Measurements from ENCODE around the gene SLC26A9.

Gene SLC26A9

DNA sequence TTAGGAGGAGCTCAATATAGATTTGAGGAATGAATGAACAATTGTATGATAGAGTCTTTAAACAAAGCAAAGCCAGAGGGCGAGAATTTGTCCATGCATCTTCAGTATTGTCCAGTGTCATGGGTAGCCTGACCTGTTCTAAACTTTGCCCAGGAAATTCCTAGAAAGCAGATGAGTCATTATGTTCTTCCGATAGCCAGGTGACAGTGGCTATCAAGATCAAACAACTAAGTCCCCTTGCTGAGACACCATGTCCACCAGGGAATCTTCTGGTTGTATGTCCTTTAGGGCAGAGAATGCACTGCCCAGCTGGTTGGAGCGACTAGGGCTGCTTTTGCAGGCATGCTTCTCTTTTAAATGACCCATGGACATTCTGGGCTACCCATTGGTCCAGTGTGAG, 1.8 kb upstream of the SLC26A9 start:
- no peak for DNase-seq

GRCh38 chr1:205944525-205944924, 1.3 kb upstream of the SLC26A9 start:
- DNase-seq = no peak

DNA sequence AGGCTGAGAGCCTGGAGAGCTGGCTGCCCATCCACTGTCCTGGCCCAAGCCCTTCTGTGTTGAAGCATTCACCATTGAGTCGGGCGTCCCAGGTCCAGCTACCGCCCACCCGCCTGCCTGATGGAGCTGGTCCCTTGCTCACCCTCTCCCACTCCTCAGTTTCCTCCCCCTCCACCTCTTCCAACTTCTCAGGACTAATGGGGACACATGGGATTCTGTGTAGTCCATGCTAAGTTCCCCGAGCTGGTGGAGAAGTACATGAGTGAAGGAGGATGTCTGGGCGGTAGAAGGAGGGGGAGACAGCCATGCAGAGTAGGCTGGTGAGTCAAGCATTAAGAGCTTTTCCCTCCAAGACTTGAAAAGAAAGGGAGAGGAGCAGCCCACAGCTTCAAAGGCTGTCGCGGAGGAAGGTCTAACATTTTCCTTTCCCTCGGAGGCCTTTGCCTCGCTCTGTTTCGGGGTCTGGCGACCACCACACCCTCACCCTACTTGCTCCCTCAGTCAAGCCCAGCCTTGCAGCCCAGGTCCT, 561 bp downstream of the SLC26A9 start:
- DNase-seq = no peak

- no peak for DNase-seq
These were observed 2.5 kb downstream of the SLC26A9 start for GRCh38 chr1:205940710-205941109.

DNA sequence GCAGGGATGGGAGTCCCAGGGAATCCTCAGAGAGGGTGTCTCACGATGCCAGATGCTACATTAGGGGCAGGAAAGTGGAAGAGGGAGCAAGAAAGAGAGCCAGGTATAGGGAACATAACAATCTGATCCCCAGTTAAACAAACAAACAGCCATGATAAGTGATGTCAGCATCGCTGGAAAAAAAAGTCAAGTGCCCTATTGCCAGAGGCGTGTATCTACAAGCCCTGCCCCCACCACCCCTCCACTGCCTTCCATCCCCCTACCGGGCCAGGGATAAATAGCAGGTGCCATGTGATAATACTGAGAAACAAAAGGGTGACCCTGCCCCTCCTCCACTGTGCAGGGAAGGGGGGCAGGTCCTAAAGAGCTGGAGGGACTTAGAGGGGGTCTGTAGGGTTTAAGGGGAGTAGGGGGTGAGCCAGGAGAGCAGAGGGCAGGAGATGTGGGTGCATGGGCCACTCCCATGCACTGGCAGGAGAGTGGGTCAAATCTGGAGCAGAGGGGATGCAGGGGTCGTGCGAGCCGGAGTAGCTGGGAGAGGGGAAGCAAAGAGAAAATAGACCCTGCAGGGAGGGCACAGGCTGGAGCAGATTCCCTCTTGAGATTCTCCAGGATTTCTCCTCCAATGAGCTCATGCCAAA, 3.4 kb downstream of the SLC26A9 start:
- no peak for DNase-seq

- no peak for DNase-seq
These were observed 4.6 kb downstream of the SLC26A9 start for GRCh38 chr1:205938682-205939081.

- DNase-seq = no peak
These were observed 6.2 kb downstream of the SLC26A9 start for GRCh38 chr1:205936846-205937586.

- DNase-seq = no peak
These were observed 6.9 kb downstream of the SLC26A9 start for GRCh38 chr1:205936311-205936710.

- DNase-seq = no peak
These were observed 7.4 kb downstream of the SLC26A9 start for GRCh38 chr1:205935869-205936268.

GRCh38 chr1:205934788-205935187, 8.5 kb downstream of the SLC26A9 start:
- DNase-seq = no peak

- no peak for DNase-seq
These were observed 9.3 kb downstream of the SLC26A9 start for GRCh38 chr1:205933671-205934618.

DNA sequence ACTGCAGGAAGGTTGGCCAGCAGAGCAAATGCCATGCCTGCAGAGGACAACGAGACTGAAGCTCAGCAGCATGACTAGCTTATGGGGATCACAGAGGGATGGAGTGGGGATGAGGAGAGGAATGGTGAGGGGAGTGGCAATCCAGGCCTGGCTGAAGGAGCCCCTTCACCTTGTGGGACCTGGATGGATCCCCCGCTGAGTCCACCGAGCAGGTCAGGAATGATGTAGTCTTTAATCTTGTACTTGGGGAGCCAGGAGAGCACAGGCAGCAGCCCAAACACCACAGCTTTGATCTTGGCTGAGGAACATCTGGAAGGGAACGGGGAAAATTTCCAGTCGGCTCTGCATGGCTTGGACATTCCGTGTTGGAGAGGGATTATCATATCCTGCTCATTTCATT, 10.5 kb downstream of the SLC26A9 start:
- DNase-seq = no peak

DNA sequence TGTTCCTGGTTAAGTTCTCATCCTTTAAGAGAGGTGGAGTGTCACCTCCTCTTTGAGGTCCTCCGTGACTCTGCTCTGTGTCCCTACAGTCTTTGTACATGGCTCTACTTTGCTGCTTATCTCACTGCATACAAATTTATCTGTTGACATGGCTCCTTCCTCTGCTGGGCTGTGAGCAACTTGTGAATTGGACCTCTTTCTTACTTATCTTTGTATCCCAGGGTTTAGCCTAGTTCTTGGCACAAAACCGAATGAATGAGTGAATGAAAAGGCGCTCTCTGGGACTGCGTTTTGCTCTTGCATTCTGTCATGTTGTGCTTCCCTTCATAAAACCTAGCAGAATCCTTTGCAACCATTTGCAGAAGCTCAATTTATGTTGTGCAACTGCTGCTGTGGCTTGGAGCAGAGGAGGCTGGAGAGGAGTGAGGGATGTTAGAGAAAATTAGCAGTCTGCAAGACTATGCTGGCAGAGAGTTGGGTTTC, 12.4 kb downstream of the SLC26A9 start:
- no peak for DNase-seq

- no peak for DNase-seq
These were observed 13.1 kb downstream of the SLC26A9 start for GRCh38 chr1:205930195-205930577.

DNA sequence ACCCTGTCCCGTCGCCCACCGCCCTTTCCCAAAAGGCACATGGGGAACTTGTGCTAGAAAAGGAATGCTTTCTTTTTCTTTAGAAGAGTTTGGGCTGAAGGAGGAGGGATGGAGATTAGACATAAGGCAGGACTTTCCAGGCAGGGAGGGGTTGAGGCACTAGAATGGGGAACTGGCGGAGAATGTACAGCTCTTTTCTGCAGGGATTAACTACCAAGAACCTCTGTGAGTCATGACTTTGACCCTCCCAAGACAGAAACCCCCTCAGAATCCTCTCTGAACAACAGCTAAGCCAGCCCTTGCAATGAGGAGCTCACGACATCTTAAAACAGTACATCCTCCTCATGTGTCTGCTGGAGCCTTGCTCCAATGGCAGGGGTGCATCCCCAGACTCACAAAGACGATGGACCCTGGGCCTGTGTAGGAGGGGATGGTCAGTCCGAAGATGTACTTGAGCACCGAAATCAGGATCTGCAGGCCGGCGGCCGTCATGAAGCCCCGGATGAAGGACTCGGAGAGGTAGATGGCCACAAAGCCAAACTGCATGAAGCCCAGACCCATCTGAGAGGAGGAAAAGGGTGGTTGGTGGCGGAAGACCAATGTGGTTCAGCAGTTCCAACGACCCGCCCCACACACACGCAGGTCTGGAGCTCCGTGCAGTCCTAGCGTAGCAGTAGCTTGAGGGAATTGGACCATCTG, 13.6 kb downstream of the SLC26A9 start:
- DNase-seq = no peak

DNA sequence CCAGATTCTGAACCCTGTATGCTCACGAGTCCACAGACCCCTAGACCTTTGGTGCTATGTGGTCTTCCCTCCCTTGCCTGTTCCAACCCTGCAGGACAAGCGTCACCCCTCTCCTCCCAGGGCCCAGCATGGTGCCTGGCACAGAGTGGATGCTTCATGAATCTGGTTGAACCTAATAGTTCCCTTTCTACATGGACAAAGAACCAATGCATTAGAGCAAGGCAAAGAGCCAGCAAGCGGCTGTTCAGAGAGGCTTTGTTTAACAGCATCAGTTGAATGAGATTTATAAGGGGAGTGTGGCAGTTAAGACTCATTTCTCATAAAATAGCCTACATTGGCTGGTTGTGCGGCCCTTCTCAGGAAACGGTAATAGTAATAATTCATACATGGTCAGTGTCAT, 14.9 kb downstream of the SLC26A9 start:
- DNase-seq = no peak

GRCh38 chr1:205927676-205928075, 15.6 kb downstream of the SLC26A9 start:
- no peak for DNase-seq

- DNase-seq = no peak
These were observed 16.0 kb downstream of the SLC26A9 start for GRCh38 chr1:205927247-205927646.

GRCh38 chr1:205926636-205927035, 16.6 kb downstream of the SLC26A9 start:
- no peak for DNase-seq

GRCh38 chr1:205926213-205926612, 17.0 kb downstream of the SLC26A9 start:
- no peak for DNase-seq

GRCh38 chr1:205925736-205926135, 17.5 kb downstream of the SLC26A9 start:
- no peak for DNase-seq

GRCh38 chr1:205924460-205924790, 18.8 kb downstream of the SLC26A9 start:
- DNase-seq = no peak

All from activated CD4-positive, alpha-beta T cell treated with anti-CD3 and anti-CD28 coated beads for 1 hour (primary cell).